Muscle layer of duodenum (tissue), 2 donors: ENCODE measurements around the gene HACL1.

ENCODE experiments used
- H3K27ac ChIP-seq: one replicate; pipeline ENCODE4 v1.7.0; 2013; ENCODE audit warnings: mild to moderate bottlenecking, low read length
- H3K27me3 ChIP-seq: one replicate; pipeline ENCODE4 v1.7.0; 2013; ENCODE audit warnings: low read depth, mild to moderate bottlenecking, control low read depth, low read length
- H3K36me3 ChIP-seq, 2 donors: one replicate each; pipeline ENCODE4 v1.7.0; 2013; ENCODE audit warnings: low read length in 2 of 2, control low read depth in 1 of 2, mild to moderate bottlenecking in 1 of 2; ENCODE audit not compliant: insufficient read depth in 2 of 2, control insufficient read depth in 1 of 2
- H3K4me1 ChIP-seq, 2 donors: one replicate each; pipeline ENCODE4 v1.7.0; 2013; ENCODE audit warnings: low read length in 2 of 2, mild to moderate bottlenecking in 2 of 2, control low read depth in 1 of 2, moderate library complexity in 1 of 2; ENCODE audit not compliant: insufficient read depth in 2 of 2, control insufficient read depth in 1 of 2
- H3K4me3 ChIP-seq, 2 donors: one replicate each; pipeline ENCODE4 v1.7.0; 2013; ENCODE audit warnings: low read length in 2 of 2, low read depth in 1 of 2, mild to moderate bottlenecking in 1 of 2
- H3K9me3 ChIP-seq, 2 donors: one replicate each; pipeline ENCODE4 v1.7.0; 2013; ENCODE audit warnings: low read length in 2 of 2, control low read depth in 1 of 2, mild to moderate bottlenecking in 1 of 2; ENCODE audit not compliant: control insufficient read depth in 1 of 2
- donor health status: healthy.

The HACL1 gene

DNA sequence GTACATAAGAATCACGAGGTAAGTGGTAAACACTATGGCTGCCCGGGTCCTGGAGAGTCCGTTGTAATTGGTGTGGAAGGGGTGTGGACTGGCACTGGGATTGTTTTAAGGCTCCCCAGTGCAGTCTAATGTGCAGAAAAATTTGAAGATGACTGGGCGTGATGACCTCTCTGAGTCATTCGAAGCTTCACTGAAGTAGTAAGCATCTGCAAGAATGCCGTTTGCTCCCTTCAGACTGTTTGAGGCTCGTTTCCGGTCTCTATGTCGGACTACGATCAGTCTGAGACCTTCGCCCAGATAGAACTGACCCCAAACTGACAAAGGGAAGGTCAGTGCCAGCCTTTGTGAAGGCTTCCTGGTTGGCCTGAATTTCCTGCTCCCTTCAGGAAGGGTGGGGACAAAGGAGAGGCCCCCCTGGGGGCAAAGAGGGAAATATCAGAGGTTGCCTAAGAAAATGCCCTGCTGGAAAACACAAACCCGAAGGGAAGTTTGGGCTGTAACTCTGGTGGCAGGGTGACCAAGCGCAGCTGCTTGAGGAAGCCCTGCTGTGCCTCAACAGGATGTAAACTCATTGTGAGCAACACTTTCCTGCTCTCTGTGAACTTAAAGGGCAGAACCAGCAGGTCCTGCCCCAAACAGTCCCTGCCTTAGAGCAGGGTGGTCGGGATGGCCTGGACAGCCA lies 34.8 kb upstream of the HACL1 start:
- peak overlapping the region in 1 of 2 donors; percentile 32 for H3K4me3 ChIP-seq
- H3K4me1 ChIP-seq, result peaks cover 8 to 15% of the 10 kb centered on the region in 2 donors
- peak overlapping the region; percentile 86 for H3K27ac ChIP-seq
- H3K9me3 ChIP-seq, result no peaks in the 10 kb centered on the region
- no peaks in the 10 kb centered on the region for H3K36me3 ChIP-seq
- H3K27me3 ChIP-seq, result no peaks in the 10 kb centered on the region

DNA sequence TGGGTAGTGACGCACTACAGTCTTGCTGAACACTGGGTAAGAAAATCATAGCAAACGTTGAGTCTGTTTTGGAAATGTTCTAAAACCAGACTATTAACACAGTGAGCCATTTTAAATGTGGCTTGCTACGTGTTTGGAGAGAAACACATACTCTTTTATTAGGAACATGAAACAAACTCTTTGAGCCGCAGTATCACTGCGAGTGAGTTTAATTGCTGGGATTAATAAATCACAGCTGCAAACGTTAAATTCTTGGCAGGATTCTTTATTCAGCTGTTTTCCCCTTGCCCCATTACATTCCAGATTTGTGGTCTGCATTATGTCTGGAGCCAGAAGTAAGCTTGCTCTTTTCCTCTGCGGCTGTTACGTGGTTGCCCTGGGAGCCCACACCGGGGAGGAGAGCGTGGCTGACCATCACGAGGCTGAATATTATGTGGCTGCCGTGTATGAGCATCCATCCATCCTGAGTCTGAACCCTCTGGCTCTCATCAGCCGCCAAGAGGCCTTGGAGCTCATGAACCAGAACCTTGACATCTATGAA lies 33.8 kb upstream of the HACL1 start:
- Histone ChIP-seq H3K27ac (peak overlapping the region; percentile 86), H3K4me3 (peak overlapping the region in 1 of 2 donors; percentile 0), H3K4me1 (peaks cover 15 to 16% of the 10 kb centered on the region in 2 donors), H3K36me3 (no peaks in the 10 kb centered on the region), H3K27me3 (no peaks in the 10 kb centered on the region), H3K9me3 (no peaks in the 10 kb centered on the region)

DNA sequence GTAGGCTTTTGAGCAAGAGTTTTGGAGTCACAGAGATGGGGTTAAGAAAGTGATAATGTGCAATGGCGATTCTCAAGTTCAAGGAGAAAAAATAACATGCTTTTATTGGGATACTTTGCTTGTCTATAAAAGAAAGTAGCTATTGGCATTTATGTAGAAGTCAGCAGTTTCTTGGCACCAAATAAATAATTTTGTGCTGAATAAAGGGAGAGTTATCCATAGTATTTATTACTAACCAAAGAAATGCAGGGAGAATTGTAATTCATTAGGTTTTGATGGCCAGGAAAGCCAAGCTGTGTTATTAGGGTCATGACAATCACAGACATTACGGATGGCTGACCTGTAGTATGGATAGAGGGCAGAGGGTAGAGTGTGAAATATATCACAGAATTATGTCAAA lies 33.3 kb upstream of the HACL1 start:
- Histone ChIP-seq H3K4me1 (peaks cover 15 to 17% of the 10 kb centered on the region in 2 donors), H3K27me3 (no peaks in the 10 kb centered on the region), H3K9me3 (no peaks in the 10 kb centered on the region), H3K36me3 (no peaks in the 10 kb centered on the region), H3K27ac (peak overlapping the region; percentile 86), H3K4me3 (no peak overlapping the region)

DNA sequence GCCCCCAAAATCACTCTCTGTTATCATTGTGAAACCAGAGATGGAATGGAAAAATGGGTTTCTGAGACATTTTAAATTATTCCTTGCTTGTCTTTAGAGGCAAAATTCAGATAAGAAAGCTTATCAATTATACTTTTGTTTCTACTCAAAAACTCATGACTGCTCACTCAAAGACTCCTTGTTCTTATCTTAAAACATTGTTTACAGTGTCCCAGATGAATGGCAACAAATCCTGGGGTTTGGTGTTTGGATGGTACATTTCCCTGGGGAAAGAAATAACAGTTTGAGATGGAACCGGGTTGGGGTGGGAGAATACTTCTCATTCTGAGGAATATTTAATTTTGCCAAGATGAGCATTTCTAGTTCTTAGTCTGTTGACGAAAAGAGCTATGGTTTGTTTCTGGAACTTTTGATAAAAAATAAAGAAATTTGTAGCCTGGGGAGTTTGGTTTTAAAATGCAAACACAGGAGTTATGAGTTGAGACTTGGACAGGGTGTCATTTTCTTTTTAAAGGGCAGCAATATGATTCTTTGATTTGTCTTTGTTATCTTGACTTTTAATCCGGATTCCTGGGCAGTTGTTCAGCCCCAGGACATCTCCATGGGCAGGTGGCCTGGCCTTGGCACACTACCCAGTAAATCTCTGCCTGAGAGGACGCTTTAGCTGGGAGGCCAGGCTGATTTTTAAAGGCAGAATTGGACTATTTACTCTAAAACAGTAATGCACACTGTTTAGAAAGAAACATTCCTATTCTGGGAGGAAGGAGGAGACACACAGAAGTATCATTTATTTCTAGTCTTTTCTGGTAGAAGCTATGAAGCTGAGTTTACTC lies 32.6 kb upstream of the HACL1 start:
- Histone ChIP-seq H3K9me3 (no peaks in the 10 kb centered on the region), H3K36me3 (no peaks in the 10 kb centered on the region), H3K27ac (peak overlapping the region; percentile 86), H3K4me1 (peaks cover 15 to 17% of the 10 kb centered on the region in 2 donors), H3K27me3 (no peaks in the 10 kb centered on the region), H3K4me3 (no peak overlapping the region)

- Histone ChIP-seq H3K4me1 (peaks cover 15 to 17% of the 10 kb centered on the region in 2 donors), H3K36me3 (no peaks in the 10 kb centered on the region), H3K9me3 (no peaks in the 10 kb centered on the region), H3K27me3 (no peaks in the 10 kb centered on the region), H3K4me3 (no peak overlapping the region), H3K27ac (no peak overlapping the region)
Observed at GRCh38 chr3:15633159-15633558, 31.8 kb upstream of the HACL1 start.

- Histone ChIP-seq H3K4me1 (peaks cover 9 to 17% of the 10 kb centered on the region in 2 donors), H3K36me3 (no peaks in the 10 kb centered on the region), H3K4me3 (no peak overlapping the region), H3K27ac (no peak overlapping the region), H3K27me3 (no peaks in the 10 kb centered on the region), H3K9me3 (no peaks in the 10 kb centered on the region)
Observed at GRCh38 chr3:15632212-15632580, 30.8 kb upstream of the HACL1 start.

- H3K9me3 ChIP-seq, result no peaks in the 10 kb centered on the region
- no peak overlapping the region for H3K4me3 ChIP-seq
- no peaks in the 10 kb centered on the region for H3K27me3 ChIP-seq
- H3K36me3 ChIP-seq, result no peaks in the 10 kb centered on the region
- no peak overlapping the region for H3K27ac ChIP-seq
- H3K4me1 ChIP-seq, result peaks cover 8 to 13% of the 10 kb centered on the region in 2 donors
Observed at GRCh38 chr3:15631426-15632211, 30.2 kb upstream of the HACL1 start.

DNA sequence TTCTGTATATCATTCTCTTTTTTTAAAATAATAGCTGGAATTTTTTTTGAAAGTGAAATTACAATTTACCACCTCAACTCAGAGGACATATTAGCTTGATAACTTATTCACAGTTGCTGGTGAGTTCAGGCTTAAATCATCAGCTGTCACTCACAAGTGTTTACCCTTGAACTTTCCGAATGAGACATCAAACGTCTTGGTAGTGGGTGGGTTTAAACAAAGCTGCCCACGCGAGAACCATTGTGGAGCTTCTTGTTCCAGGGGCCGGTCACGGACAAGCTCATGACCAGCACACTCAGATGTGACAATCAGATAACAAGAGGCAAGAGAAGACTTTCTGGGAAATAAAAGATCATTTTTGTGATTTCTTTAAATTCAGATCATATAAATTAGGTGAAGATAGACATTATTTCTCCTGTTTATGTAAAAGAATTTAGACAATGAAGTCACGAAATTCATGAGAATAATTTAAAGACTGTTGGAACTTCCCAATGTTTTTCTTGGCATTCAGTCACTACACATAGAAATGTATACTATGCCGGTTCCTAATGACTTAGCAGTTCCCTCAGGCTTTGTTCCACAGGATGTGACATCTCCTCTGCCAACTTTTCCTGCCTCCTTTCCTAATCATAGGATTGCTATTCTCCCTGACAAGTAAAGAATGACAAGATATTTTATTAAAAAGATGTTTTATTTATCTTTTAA lies 29.4 kb upstream of the HACL1 start:
- peak overlapping the region; percentile 44 to 66 for H3K4me3 ChIP-seq

DNA sequence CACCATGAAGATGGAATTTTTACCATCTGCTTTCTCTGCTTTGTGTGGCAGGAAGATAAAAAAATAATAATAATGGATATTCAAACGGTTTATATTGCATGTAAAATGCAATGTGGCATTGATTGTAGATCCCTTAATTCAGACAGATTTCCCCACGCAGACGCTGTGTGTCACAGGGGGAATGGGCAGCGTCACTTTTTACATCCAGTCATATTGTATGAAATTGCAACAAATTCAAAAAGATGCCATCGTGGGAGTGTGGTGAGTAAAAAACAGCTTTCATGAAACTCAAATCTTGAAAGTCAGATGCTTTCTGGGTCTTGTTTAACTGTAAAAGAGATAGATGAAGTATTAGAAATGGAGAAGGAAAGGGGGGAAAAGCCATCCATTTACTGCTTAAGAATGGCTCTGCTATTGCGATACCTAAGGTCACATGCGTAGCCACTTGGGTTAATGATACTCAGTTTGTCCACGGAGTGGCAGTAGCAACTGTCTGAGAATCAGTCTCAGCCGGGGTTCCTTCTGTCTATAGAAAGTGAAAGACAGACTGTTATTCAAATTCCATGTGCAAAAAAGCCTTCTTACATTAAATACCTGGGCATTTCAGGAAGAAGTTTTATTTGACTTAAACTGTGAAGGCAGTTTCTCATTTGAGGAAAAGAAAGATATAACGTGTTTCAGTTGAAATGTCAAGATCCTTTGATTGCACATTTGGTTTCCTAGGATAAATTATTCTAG lies 28.7 kb upstream of the HACL1 start:
- no peaks in the 10 kb centered on the region for H3K27me3 ChIP-seq
- H3K9me3 ChIP-seq, result no peaks in the 10 kb centered on the region
- H3K4me1 ChIP-seq, result peaks cover 8 to 13% of the 10 kb centered on the region in 2 donors
- H3K27ac ChIP-seq, result peak overlapping the region; percentile 51
- H3K36me3 ChIP-seq, result no peaks in the 10 kb centered on the region
- H3K4me3 ChIP-seq, result peak overlapping the region; percentile 44 to 66

More for the DNA sequence above, 29.4 kb upstream of the HACL1 start:
- Histone ChIP-seq H3K36me3 (no peaks in the 10 kb centered on the region), H3K27ac (peak overlapping the region; percentile 51), H3K27me3 (no peaks in the 10 kb centered on the region), H3K9me3 (no peaks in the 10 kb centered on the region), H3K4me1 (peaks cover 8 to 13% of the 10 kb centered on the region in 2 donors)

- no peaks in the 10 kb centered on the region for H3K36me3 ChIP-seq
- no peak overlapping the region for H3K27ac ChIP-seq
- no peaks in the 10 kb centered on the region for H3K27me3 ChIP-seq
Observed at GRCh38 chr3:15628967-15629366, 27.6 kb upstream of the HACL1 start.

More at GRCh38 chr3:15628967-15629366, 27.6 kb upstream of the HACL1 start:
- Histone ChIP-seq H3K9me3 (no peaks in the 10 kb centered on the region), H3K4me1 (peaks cover 2 to 10% of the 10 kb centered on the region in 2 donors), H3K4me3 (no peak overlapping the region)
